GM18505 (cell line): ENCODE data around the gene SPAG5.

ENCODE experiments used
- ATAC-seq: cut with Tn5 transposase; IDR thresholded peaks from one replicate; pipeline ENCODE4 v1.9.1; 2021; ENCODE audit not compliant: unreplicated experiment
- POLR2A ChIP-seq: IDR thresholded peaks from 4 replicates; pipeline ENCODE4 v1.6.1; 2011; ENCODE audit warnings: borderline replicate concordance; ENCODE audit not compliant: insufficient read depth, insufficient read length; ENCODE audit errors: extremely low read depth

Gene SPAG5

DNA sequence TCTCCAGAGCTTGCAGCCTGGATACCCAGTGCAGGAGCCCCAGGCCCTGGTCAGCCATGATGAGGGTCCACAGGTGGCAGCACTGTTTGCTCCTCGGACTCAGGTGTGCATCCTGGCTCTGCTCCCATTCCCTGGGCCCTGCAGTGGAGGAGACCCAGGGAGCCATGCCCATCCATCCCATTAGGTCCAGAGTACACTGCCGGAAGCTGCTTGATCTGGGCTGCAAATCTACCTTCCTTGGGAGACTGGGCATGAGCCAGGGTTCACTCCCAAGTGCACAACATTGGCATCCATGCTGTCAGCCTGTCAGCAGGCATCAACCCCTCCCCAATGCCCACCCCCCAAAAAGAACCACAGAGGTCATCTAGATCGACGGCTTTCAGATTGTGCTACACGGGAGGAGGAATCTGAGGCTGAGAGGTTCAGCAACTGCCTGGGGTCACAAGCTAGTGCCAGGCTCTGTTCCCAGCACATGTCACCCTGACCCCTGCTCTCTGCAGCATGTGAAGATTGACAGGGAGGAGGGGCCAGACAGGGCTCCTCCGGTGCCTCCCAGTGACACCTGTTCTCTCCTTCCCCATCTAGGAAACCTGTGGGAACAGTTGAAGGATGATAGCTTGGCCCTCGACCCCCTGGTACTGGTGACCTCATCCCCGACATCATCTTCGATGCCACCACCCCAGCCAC is 62.1 kb downstream of the SPAG5 start:
- no peak for TF ChIP-seq POLR2A
- ATAC-seq, result no peak

- ATAC-seq, result no peak
- TF ChIP-seq POLR2A, result no peak
Observed at GRCh38 chr17:28534740-28535375, 64.0 kb downstream of the SPAG5 start.

GRCh38 chr17:28533091-28533807 is 65.6 kb downstream of the SPAG5 start:
- no peak for TF ChIP-seq POLR2A
- no peak for ATAC-seq

GRCh38 chr17:28532050-28532960 is 66.5 kb downstream of the SPAG5 start:
- TF ChIP-seq POLR2A, result no peak
- no peak for ATAC-seq

- no peak for ATAC-seq
- TF ChIP-seq POLR2A, result no peak
Observed at GRCh38 chr17:28530926-28531325, 67.9 kb downstream of the SPAG5 start.

DNA sequence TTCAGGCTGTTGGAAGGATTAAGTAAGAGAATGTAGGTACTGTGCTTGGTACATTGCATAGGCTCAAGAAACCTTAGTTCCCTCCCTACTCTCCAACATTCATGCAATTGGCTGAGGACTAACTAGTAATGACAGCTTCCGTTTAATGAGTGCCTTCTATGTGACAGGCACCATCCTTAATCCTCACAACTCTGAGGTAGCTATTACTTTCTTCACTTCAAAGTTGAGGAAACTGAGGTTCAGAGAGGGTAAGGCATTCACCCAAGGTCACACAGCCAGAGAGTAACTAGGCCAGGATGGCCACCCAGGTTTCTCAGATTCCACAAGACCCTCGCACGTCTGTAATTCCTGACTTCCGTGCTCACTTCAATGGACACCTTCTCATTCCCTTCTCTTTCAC is 68.6 kb downstream of the SPAG5 start:
- no peak for ATAC-seq

DNA sequence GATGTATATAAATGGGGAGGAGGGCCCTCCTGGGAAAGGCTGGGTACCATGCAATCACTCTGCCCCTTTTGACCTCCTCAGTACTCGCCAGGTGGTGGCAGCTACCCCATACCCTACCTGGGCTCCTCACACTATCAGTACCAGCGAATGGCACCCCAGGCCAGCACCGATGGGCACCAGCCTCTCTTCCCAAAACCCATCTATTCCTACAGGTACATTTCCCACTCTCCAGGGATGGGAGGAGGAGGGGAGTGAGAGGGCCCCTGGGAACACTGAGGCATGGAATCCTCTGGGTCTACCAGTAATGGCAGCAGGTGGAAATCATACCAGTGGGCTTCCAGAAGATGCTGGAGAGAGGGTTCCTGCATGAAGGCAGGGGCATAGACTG is 69.8 kb downstream of the SPAG5 start:
- TF ChIP-seq POLR2A, result no peak
- ATAC-seq, result no peak

More for the DNA sequence above, 68.6 kb downstream of the SPAG5 start:
- TF ChIP-seq POLR2A, result no peak

DNA sequence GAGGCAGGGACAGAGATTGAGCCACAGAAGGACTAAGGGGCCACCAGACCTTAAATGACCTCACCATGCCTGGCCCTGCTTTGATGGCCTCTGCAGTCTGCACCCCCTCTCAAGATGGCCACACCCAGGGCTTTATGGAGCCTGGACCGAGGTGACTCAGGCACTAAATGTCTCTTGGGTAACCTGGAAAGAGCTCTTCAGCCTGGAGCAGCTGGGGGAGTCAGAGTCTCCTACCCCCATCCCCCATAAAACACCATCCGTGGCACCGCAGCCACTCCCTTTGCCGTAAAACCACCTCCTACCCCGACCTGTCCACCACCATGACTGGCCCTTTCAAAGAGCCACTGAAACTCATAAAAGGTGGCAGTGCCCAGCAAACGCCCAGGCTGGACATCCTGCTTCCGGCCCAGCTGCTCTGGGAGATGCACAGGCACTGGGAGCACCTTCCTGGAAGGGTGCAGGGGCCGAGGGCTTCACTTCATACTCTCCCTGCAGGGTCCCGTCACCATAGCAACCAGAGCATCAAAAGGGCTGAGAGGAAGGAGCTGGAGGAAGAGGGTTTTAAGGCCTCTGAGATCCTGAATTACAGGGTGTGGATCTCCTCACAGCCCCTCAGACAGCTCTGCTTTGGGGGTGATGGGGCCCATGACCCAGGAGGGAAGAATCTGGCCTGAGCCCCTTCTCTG is 70.4 kb downstream of the SPAG5 start:
- ATAC-seq, result no peak
- no peak for TF ChIP-seq POLR2A

DNA sequence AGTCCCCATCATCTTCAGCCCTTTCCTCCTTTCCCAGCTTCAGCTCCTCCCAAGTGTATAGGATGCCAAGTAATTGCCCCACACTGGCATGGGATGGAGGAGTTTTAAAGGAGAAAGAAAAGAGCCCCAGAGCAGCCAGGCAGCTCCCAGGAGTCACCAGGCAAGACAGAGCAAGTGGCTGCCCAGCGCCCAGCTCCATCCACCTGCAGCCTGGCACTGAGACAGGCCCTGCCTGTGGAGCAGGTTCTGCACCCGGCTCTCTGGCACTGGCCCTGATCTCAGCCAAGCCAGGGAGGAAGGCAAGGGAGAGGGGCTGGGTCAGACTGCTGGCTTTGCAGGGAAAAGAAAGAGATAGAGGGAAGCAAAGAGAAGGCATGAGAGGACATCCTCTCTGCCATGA is 71.0 kb downstream of the SPAG5 start:
- ATAC-seq, result no peak
- TF ChIP-seq POLR2A, result no peak
